Glutamatergic neuron (in vitro differentiated cells): ENCODE data around the gene OGA. TPM values are rescaled to one million over a fixed set of nuclear protein-coding genes. Genes with fewer than 3 reads are reported as not detected.

Source experiments
- DNase-seq: peaks from one replicate; pipeline ENCODE4 v3.0.0; 2022
- H3K27ac Mint-ChIP-seq: one replicate; pipeline ENCODE4 v1.8.0; 2020; ENCODE audit warnings: mild to moderate bottlenecking, mixed read lengths, inconsistent platforms; ENCODE audit not compliant: unreplicated experiment
- H3K27me3 Mint-ChIP-seq: one replicate; pipeline ENCODE4 v1.8.0; 2020; ENCODE audit warnings: mild to moderate bottlenecking, moderate library complexity, mixed read lengths, inconsistent platforms; ENCODE audit not compliant: unreplicated experiment
- H3K36me3 Mint-ChIP-seq: one replicate; pipeline ENCODE4 v1.8.0; 2020; ENCODE audit warnings: mild to moderate bottlenecking, mixed read lengths, inconsistent platforms; ENCODE audit not compliant: unreplicated experiment
- H3K4me1 Mint-ChIP-seq: one replicate; pipeline ENCODE4 v1.8.0; 2020; ENCODE audit warnings: mild to moderate bottlenecking, low read depth, mixed read lengths, inconsistent platforms; ENCODE audit not compliant: unreplicated experiment
- H3K4me3 Mint-ChIP-seq: one replicate; pipeline ENCODE4 v1.8.0; 2020; ENCODE audit warnings: mild to moderate bottlenecking, mixed read lengths, inconsistent platforms; ENCODE audit not compliant: unreplicated experiment
- H3K9me3 Mint-ChIP-seq: one replicate; pipeline ENCODE4 v1.8.0; 2020; ENCODE audit warnings: mild to moderate bottlenecking, moderate library complexity, mixed read lengths, inconsistent platforms; ENCODE audit not compliant: unreplicated experiment
- total RNA-seq: library from RNA; stranded (reverse); fragmentation: NEBNext Ultra II Directional; extraction: Animal tissue kit (Norgen Biotek cat#: 25700); gene quantifications from one replicate; pipeline ENCODE4 v1.2.1, GENCODE V29; 2021; ENCODE audit not compliant: unreplicated experiment
- TF ChIP-seq, protein P1 (sequence below): fragments of 200-600 bp; sonication (generic); IDR thresholded peaks from one replicate; pipeline ENCODE4 v1.5.0; 2021; ENCODE audit not compliant: partially characterized antibody, unreplicated experiment

OGA gene
- total RNA-seq, 1 donor from 2014 or later, result 277 TPM

DNA sequence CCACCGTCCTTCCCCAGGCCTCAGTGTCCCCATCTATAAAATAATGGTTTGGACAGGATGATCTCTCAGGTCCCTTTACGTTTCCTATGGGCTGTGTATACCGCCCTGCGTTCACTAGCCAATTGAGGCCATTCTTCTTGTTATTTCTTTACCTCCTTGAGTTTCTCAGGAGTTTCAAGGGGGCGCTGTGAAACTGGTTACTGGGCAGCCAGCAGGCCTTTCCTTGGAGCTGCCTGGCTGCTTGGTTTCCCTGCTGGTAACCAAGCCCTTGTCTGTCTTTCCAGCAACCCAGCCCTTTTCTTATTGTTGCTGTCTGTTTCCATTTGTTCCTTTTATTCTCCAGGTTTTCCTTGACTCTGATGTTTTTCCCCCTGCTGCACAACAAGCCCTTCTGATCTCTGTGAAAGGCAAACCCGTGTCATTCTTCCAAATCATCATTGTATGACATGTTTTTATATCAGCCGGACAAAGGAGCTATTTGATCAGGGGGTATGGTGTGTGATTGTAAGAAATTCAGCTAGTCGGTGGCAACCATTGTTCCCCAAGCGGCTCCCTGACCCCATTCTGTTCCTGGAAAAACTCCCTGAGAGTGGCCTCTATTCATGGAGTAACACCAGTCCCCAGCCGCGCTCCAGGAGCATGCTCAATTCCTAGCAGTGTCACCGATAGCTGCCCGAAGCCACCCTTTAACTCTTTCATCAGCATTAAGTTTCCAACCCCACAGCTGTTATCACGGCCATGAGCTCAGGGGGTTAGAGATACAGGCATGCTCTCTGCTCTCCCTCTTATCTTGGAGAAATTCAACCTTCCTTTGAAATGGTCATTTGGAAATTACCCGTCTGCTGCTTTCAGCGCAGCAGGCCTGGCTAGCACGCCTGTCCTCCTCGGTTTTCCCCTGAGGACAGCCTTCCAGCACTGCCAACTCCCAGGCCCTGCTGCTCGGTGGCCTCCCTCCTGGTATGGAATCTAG, 68.9 kb downstream of the OGA start:
- DNase-seq, result peak; percentile 40
- no peaks in the 10 kb centered on the region for H3K9me3 Mint-ChIP-seq
- H3K4me1 Mint-ChIP-seq, result peaks cover 18% of the 10 kb centered on the region
- TF ChIP-seq, protein P1, sequence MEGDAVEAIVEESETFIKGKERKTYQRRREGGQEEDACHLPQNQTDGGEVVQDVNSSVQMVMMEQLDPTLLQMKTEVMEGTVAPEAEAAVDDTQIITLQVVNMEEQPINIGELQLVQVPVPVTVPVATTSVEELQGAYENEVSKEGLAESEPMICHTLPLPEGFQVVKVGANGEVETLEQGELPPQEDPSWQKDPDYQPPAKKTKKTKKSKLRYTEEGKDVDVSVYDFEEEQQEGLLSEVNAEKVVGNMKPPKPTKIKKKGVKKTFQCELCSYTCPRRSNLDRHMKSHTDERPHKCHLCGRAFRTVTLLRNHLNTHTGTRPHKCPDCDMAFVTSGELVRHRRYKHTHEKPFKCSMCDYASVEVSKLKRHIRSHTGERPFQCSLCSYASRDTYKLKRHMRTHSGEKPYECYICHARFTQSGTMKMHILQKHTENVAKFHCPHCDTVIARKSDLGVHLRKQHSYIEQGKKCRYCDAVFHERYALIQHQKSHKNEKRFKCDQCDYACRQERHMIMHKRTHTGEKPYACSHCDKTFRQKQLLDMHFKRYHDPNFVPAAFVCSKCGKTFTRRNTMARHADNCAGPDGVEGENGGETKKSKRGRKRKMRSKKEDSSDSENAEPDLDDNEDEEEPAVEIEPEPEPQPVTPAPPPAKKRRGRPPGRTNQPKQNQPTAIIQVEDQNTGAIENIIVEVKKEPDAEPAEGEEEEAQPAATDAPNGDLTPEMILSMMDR, result no peak
- H3K27ac Mint-ChIP-seq, result peak overlapping the region; percentile 41
- no peaks in the 10 kb centered on the region for H3K36me3 Mint-ChIP-seq
- H3K4me3 Mint-ChIP-seq, result no peak overlapping the region
- H3K27me3 Mint-ChIP-seq, result no peaks in the 10 kb centered on the region

DNA sequence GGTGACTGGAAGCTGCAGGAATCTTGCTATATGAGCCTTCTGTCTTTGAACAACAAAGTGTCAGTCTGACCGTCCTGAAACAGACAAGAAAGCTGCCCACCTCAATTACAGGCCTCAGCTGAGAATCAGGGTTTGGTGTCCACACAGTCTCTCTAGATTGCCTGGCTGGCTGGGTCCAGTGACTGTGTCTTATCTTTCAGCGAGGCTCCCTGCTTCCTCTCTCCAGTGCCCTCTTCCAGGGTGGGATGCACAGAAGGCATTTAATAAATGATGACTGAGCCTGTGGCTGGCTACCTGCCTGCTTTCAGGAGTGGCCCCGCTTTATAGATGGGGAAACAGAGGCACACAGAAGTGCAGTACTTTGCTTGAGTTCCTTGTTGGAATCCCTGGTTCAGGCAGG, 69.7 kb downstream of the OGA start:
- Mint-ChIP-seq H3K27me3 (no peaks in the 10 kb centered on the region), H3K4me3 (no peak overlapping the region), H3K4me1 (peaks cover 18% of the 10 kb centered on the region), H3K9me3 (no peaks in the 10 kb centered on the region), H3K27ac (no peak overlapping the region), H3K36me3 (no peaks in the 10 kb centered on the region)
- no peak for DNase-seq
- TF ChIP-seq, protein P1, result no peak

DNA sequence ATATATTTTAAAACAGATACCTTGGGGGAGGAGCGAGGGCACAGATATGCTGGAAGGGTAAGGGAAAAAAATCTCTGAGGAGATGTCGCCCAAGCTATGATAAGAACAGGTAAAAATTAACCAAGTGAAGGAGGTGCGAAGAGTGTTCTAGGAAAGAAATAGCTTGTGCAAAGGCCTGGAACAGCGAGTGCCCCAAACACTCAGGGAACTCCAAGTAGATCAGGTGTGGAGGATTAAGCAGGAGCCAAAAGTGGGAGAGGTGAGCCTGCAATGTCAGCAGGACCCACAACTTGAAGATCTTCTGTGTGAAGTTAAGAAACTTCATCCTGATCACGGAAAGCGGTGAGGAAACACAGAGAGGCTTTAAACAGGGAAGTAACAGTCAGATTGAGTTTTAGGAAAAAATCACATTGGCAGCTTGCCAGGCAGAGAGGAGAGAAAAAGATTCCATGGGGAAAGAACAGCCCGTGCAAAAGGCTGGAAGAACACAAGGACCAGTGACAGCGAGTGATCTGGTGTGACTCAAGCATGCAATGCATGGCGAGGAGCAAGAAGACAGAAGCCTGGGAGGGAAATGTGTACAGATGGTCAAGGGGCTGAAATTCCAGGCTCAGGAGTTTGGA, 73.1 kb downstream of the OGA start:
- Mint-ChIP-seq H3K36me3 (peaks cover 4% of the 10 kb centered on the region), H3K9me3 (peaks cover 2% of the 10 kb centered on the region), H3K4me3 (no peak overlapping the region)

DNA sequence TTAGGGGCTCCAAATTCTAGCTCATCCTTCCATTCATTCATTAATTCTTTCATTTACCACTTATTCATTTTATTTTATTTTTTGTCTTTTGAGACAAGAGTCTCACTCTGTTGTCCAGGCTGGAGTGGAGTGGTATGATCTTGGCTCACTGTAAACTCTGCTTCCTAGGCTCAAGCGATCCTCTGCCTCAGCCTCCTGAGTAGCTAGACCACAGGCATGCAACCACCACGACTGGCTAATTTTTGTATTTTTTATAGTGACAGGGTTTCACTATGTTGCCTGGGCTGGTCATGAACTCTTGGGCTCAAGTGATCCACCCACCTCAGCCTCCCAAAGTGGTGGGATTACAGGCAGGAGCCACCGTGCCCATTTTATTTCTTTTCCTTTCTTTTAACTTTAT, 74.0 kb downstream of the OGA start:
- no peak for DNase-seq
- no peaks in the 10 kb centered on the region for H3K27me3 Mint-ChIP-seq
- TF ChIP-seq, protein P1, result no peak
- no peak overlapping the region for H3K4me3 Mint-ChIP-seq
- H3K9me3 Mint-ChIP-seq, result peaks cover 2% of the 10 kb centered on the region
- no peak overlapping the region for H3K27ac Mint-ChIP-seq
- peaks cover 4% of the 10 kb centered on the region for H3K36me3 Mint-ChIP-seq
- peaks cover 11% of the 10 kb centered on the region for H3K4me1 Mint-ChIP-seq

More for the DNA sequence above, 73.1 kb downstream of the OGA start:
- no peak for DNase-seq
- no peaks in the 10 kb centered on the region for H3K27me3 Mint-ChIP-seq
- peaks cover 18% of the 10 kb centered on the region for H3K4me1 Mint-ChIP-seq
- TF ChIP-seq, protein P1, result no peak
- H3K27ac Mint-ChIP-seq, result no peak overlapping the region

DNA sequence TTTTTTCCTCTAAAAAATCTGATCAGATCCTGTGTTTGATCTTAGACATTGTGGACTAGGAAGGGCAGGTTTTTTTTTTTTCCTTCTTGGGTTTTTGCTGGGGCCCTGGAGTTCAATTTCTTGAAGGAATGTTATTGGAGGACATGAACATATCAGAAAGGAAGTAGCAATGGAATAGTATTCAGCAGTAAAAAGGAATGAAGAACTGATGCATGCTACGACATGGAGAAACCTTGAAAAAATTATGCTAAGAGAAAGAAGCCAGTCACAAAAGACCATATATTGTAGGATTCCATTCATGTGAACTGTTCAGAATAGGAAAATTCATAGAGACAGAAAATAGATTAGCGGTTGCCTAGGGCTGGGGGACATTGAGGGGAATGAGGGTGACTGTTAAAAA, 76.3 kb downstream of the OGA start:
- Mint-ChIP-seq H3K36me3 (peaks cover 4% of the 10 kb centered on the region), H3K4me3 (no peak overlapping the region), H3K9me3 (peaks cover 2% of the 10 kb centered on the region), H3K4me1 (peaks cover 10% of the 10 kb centered on the region), H3K27ac (no peak overlapping the region), H3K27me3 (no peaks in the 10 kb centered on the region)
- TF ChIP-seq, protein P1, result no peak
- no peak for DNase-seq
